Measurements from ENCODE around the gene CAMKK1.

DNA sequence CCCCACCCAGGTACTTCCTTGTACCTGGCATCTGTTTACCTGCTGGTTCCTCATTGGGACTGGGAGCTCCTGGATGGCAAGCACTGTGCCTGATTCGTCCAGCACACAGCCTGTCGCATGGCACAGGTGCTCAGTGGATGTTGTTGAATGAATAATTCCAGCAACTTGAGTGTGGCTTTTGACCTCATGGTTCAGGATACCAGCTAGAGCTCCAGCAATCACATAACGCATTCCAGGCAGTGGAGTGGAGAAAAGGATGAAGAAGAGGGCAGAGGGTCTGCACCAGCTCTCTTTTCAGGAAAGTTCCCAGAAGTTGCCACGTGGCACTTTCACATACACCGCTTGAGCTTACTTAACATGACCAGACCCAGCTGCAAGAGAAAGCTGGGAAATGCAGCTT lies 1.3 kb upstream of the CAMKK1 start:
- no peak for TF ChIP-seq CTCF (IDR thresholded peaks at IDR 0.05; ENCODE audit: extremely low read depth in 1 of 2, insufficient read depth in 1 of 2, low read depth in 1 of 2, low read length in 2 of 2)
- no peak for TF ChIP-seq POLR2A (IDR thresholded peaks at IDR 0.05; ENCODE audit: low read depth, low read length)
- no peak for TF ChIP-seq POLR2AphosphoS5 (IDR thresholded peaks at IDR 0.05; ENCODE audit: insufficient read depth, low read depth, low read length)
- no peak for TF ChIP-seq MAX (IDR thresholded peaks at IDR 0.05; ENCODE audit: insufficient read depth, insufficient read length)
- no peak for TF ChIP-seq EZH2 (IDR thresholded peaks at IDR 0.05; ENCODE audit: borderline replicate concordance, low read depth, low read length, severe bottlenecking)
- TF ChIP-seq GATA2 (IDR thresholded peaks at IDR 0.05; ENCODE audit: insufficient read depth, insufficient read length, low read depth, low read length) = no peak
- TF ChIP-seq JUN (IDR thresholded peaks at IDR 0.05; ENCODE audit: borderline replicate concordance, insufficient read depth, insufficient read length, low read depth) = no peak
- no peak for TF ChIP-seq MYC (IDR thresholded peaks at IDR 0.05; ENCODE audit: low read depth, low read length)

Data from endothelial cell of umbilical vein (primary cell).